Adipocyte (in vitro differentiated cells): ENCODE measurements around the gene TBXA2R.
A peak's percentile ranks its signal among the peaks of the same experiment; 100 is the strongest.

Source experiments
- DNase-seq: peaks from one replicate; pipeline ENCODE4 v3.0.0-alpha.2; 2015; ENCODE audit warnings: low read depth
- H3K27me3 ChIP-seq: replicated peaks from 2 replicates; pipeline ENCODE4 v1.7.0; 2013; ENCODE audit warnings: mild to moderate bottlenecking, low read length, moderate library complexity; ENCODE audit not compliant: control insufficient read depth, insufficient read depth
- H3K36me3 ChIP-seq: 2 replicates; pipeline ENCODE4 v1.7.0; 2013; ENCODE audit warnings: low read length, mild to moderate bottlenecking, moderate library complexity; ENCODE audit not compliant: control insufficient read depth, insufficient read depth, severe bottlenecking
- H3K4me1 ChIP-seq: 2 replicates; pipeline ENCODE4 v1.7.0; 2013; ENCODE audit warnings: mild to moderate bottlenecking, low read length, moderate library complexity; ENCODE audit not compliant: control insufficient read depth, insufficient read depth
- H3K4me3 ChIP-seq: 2 replicates; pipeline ENCODE4 v1.7.0; 2013; ENCODE audit warnings: mild to moderate bottlenecking, low read length, moderate library complexity
- H3K9ac ChIP-seq: 2 replicates; pipeline ENCODE4 v1.7.0; 2013; ENCODE audit warnings: mild to moderate bottlenecking, low read length, moderate library complexity
- H3K9me3 ChIP-seq: 2 replicates; pipeline ENCODE4 v1.7.0; 2013; ENCODE audit warnings: mild to moderate bottlenecking, low read length, moderate library complexity; ENCODE audit not compliant: control insufficient read depth

Gene TBXA2R

GRCh38 chr19:3646336-3647092 is 39.8 kb upstream of the TBXA2R start:
- peaks cover 24% of the 10 kb centered on the region for H3K36me3 ChIP-seq
- H3K9ac ChIP-seq = no peak overlapping the region
- no peak for DNase-seq
- no peak overlapping the region for H3K4me3 ChIP-seq
- H3K9me3 ChIP-seq = no peaks in the 10 kb centered on the region
- H3K4me1 ChIP-seq = peaks cover 3% of the 10 kb centered on the region
- H3K27me3 ChIP-seq = no peaks in the 10 kb centered on the region

- DNase-seq = no peak
- no peak overlapping the region for H3K4me3 ChIP-seq
- H3K27me3 ChIP-seq = no peaks in the 10 kb centered on the region
- peaks cover 3% of the 10 kb centered on the region for H3K4me1 ChIP-seq
- H3K36me3 ChIP-seq = peaks cover 24% of the 10 kb centered on the region
- no peak overlapping the region for H3K9ac ChIP-seq
- no peaks in the 10 kb centered on the region for H3K9me3 ChIP-seq
Measured at GRCh38 chr19:3645726-3646125, 39.1 kb upstream of the TBXA2R start.

GRCh38 chr19:3645067-3645396 is 38.4 kb upstream of the TBXA2R start:
- H3K9ac ChIP-seq = no peak overlapping the region
- peaks cover 3% of the 10 kb centered on the region for H3K4me1 ChIP-seq
- no peaks in the 10 kb centered on the region for H3K9me3 ChIP-seq
- no peaks in the 10 kb centered on the region for H3K27me3 ChIP-seq
- no peak overlapping the region for H3K4me3 ChIP-seq
- no peak for DNase-seq
- peaks cover 24% of the 10 kb centered on the region for H3K36me3 ChIP-seq

- H3K27me3 ChIP-seq = no peaks in the 10 kb centered on the region
- peaks cover 3% of the 10 kb centered on the region for H3K4me1 ChIP-seq
- H3K4me3 ChIP-seq = no peak overlapping the region
- DNase-seq = no peak
- no peak overlapping the region for H3K9ac ChIP-seq
- H3K9me3 ChIP-seq = no peaks in the 10 kb centered on the region
- H3K36me3 ChIP-seq = peaks cover 28% of the 10 kb centered on the region
Measured at GRCh38 chr19:3644351-3645066, 37.8 kb upstream of the TBXA2R start.

- Histone ChIP-seq H3K9ac (no peak overlapping the region), H3K36me3 (peaks cover 33% of the 10 kb centered on the region), H3K4me3 (no peak overlapping the region), H3K4me1 (peaks cover 3% of the 10 kb centered on the region), H3K9me3 (no peaks in the 10 kb centered on the region), H3K27me3 (no peaks in the 10 kb centered on the region)
- DNase-seq = no peak
Measured at GRCh38 chr19:3643674-3644313, 37.1 kb upstream of the TBXA2R start.

GRCh38 chr19:3642987-3643673 is 36.5 kb upstream of the TBXA2R start:
- Histone ChIP-seq H3K4me3 (no peak overlapping the region), H3K36me3 (peaks cover 40% of the 10 kb centered on the region), H3K4me1 (peaks cover 3% of the 10 kb centered on the region), H3K9ac (no peak overlapping the region), H3K9me3 (no peaks in the 10 kb centered on the region), H3K27me3 (no peaks in the 10 kb centered on the region)
- DNase-seq = peak; percentile 10

- H3K9ac ChIP-seq = no peak overlapping the region
- H3K36me3 ChIP-seq = peaks cover 42% of the 10 kb centered on the region
- DNase-seq = no peak
- H3K9me3 ChIP-seq = no peaks in the 10 kb centered on the region
- no peak overlapping the region for H3K4me3 ChIP-seq
- H3K4me1 ChIP-seq = peaks cover 3% of the 10 kb centered on the region
- H3K27me3 ChIP-seq = no peaks in the 10 kb centered on the region
Measured at GRCh38 chr19:3642296-3642695, 35.6 kb upstream of the TBXA2R start.

GRCh38 chr19:3641515-3642269 is 35.0 kb upstream of the TBXA2R start:
- Histone ChIP-seq H3K27me3 (no peaks in the 10 kb centered on the region), H3K9me3 (no peaks in the 10 kb centered on the region), H3K4me1 (peaks cover 3% of the 10 kb centered on the region), H3K9ac (no peak overlapping the region), H3K36me3 (peaks cover 42% of the 10 kb centered on the region), H3K4me3 (no peak overlapping the region)
- DNase-seq = no peak

- DNase-seq = no peak
- H3K36me3 ChIP-seq = peaks cover 34% of the 10 kb centered on the region
- no peaks in the 10 kb centered on the region for H3K27me3 ChIP-seq
- H3K4me3 ChIP-seq = no peak overlapping the region
- no peaks in the 10 kb centered on the region for H3K9me3 ChIP-seq
- H3K4me1 ChIP-seq = no peaks in the 10 kb centered on the region
- H3K9ac ChIP-seq = no peak overlapping the region
Measured at GRCh38 chr19:3639479-3639878, 32.8 kb upstream of the TBXA2R start.

- no peaks in the 10 kb centered on the region for H3K27me3 ChIP-seq
- no peaks in the 10 kb centered on the region for H3K4me1 ChIP-seq
- no peak overlapping the region for H3K9ac ChIP-seq
- DNase-seq = no peak
- peaks cover 34% of the 10 kb centered on the region for H3K36me3 ChIP-seq
- H3K4me3 ChIP-seq = no peak overlapping the region
- no peaks in the 10 kb centered on the region for H3K9me3 ChIP-seq
Measured at GRCh38 chr19:3638208-3639193, 31.8 kb upstream of the TBXA2R start.
